Kidney (tissue), 14 donors: ENCODE data around the gene PROX2. TPM values are rescaled to one million over a fixed set of nuclear protein-coding genes. Genes with fewer than 3 reads are reported as not detected.
A peak's percentile ranks its signal among the peaks of the same experiment; 100 is the strongest.

Experiments used
- DNase-seq, 5 donors: peaks; one replicate each; pipeline ENCODE4 v3.0.0-alpha.2; 2013 to 2020
- FAIRE-seq: peaks from 2 replicates; lab custom pipeline; 2012; peaks lifted over from hg19 to GRCh38; lab: Jason Lieb, UNC
- H3K27ac ChIP-seq, 2 donors: one replicate each; pipeline ENCODE4 v1.7.0; 2013; ENCODE audit warnings: low read depth in 2 of 2, low read length in 2 of 2, inconsistent platforms in 1 of 2
- H3K27me3 ChIP-seq: one replicate; pipeline ENCODE4 v1.7.1; 2013; ENCODE audit warnings: low read length, inconsistent platforms; ENCODE audit not compliant: control insufficient read depth, insufficient read depth
- H3K36me3 ChIP-seq, 3 donors: one replicate each; pipeline versions ENCODE4 v1.7.0 to v1.7.1; 2013; ENCODE audit warnings: low read length in 3 of 3, control low read depth in 1 of 3, inconsistent platforms in 1 of 3; ENCODE audit not compliant: insufficient read depth in 3 of 3, control insufficient read depth in 2 of 3
- H3K4me1 ChIP-seq, 3 donors: one replicate each; pipeline versions ENCODE4 v1.7.0 to v1.7.1; 2013; ENCODE audit warnings: low read length in 3 of 3, inconsistent platforms in 1 of 3, low read depth in 1 of 3; ENCODE audit not compliant: control insufficient read depth in 2 of 3, insufficient read depth in 2 of 3
- H3K4me3 ChIP-seq, 3 donors: one replicate each; pipeline versions ENCODE4 v1.7.0 to v1.8.1; 2013; ENCODE audit warnings: low read length in 3 of 3, control low read depth in 1 of 3, inconsistent platforms in 1 of 3
- H3K9ac ChIP-seq, 3 donors: one replicate each; pipeline versions ENCODE4 v1.7.0 to v1.7.1; 2013; ENCODE audit warnings: low read length in 3 of 3, control low read depth in 1 of 3, inconsistent platforms in 1 of 3
- H3K9me3 ChIP-seq, 3 donors: one replicate each; pipeline versions ENCODE4 v1.7.0 to v1.7.1; 2013; ENCODE audit warnings: low read length in 3 of 3, control low read depth in 1 of 3, inconsistent platforms in 1 of 3; ENCODE audit not compliant: control insufficient read depth in 2 of 3, insufficient read depth in 1 of 3
- intact Hi-C: fragments of 100-400 bp; cut with DNase I; formaldehyde crosslinking; loops from one replicate; pipeline ENCODE4 v1.11.1; 2022
- polyA plus RNA-seq: library from polyadenylated mRNA; stranded (reverse); fragments of 350-450 nt; fragmentation: Illumina TruSeq; extraction: RNeasy Lipid Tissue Mini Kit (QIAGEN cat#74804); gene quantifications from one replicate; pipeline ENCODE4 v1.2.3, GENCODE V29; 2014; ENCODE audit warnings: low read depth, low replicate concordance; ENCODE audit not compliant: insufficient read depth
- total RNA-seq: library from RNA; stranded (reverse); fragmentation: NEBNext Ultra II Directional; extraction: Animal tissue kit (Norgen Biotek cat#: 25700); gene quantifications from one replicate; pipeline ENCODE4 v1.2.1, GENCODE V29; 2021
- TF ChIP-seq, protein P1 (sequence below): IDR thresholded peaks from 3 replicates; pipeline ENCODE4 v1.5.1; 2012; ENCODE audit warnings: mild to moderate bottlenecking, moderate library complexity, borderline replicate concordance; ENCODE audit not compliant: insufficient read depth; ENCODE audit errors: extremely low read depth
- donor health status: control.
- donor health status: control.
- donor health status: control.
- donor health status: control.
- donor health status: control.
- donor health status: DM: yes; HTN: yes; CAD: no.
- donor health status: Normal renal cell carcinoma (clear cell type).

PROX2 gene
- total and polyA plus RNA-seq, 2 donors from 2014 or later, result not detected

DNA sequence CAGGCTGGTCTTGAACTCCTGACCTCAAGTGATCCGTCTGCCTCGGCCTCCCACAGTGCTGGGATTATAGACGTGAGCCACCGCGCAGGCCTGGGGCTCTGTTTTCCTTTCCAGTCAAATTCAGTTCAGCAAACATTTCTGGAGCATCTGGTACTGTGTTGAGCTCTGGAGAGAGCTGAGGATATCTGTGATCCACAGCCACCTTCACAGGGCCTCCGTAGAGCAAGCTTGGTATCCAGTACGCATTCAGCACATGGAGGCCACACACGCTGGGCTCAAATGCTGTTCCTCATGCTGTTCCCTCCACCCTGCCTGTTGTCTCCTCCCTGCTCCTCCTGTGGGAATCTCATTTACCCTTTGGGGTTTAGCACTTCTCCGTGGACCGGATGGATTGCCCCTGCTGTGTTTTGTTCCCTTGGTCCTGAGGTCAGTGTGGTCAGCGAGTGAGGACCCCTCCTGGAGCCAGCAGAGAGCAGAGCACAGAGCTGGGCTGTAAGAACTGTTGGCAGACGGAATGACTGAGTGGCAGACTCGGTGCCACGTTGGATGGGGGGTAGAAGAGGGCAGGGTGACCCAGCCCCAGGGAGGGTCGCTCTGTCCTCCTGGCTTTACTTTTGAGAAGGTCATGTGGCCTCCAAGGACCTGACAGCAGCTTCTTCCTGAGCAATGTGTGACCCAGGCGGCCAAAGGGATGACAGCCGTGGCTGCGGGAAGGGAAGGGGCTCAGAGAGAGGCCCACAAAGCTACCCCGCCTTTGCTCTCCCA, 46.2 kb upstream of the PROX2 start:
- peaks cover 0 to 10% (median 4%) of the 10 kb centered on the region in 3 donors for H3K4me1 ChIP-seq
- intact Hi-C loops, result no loop called here
- no peak for FAIRE-seq
- peak overlapping the region in 1 of 3 donors; percentile 51 for H3K9ac ChIP-seq
- TF ChIP-seq, protein P1, sequence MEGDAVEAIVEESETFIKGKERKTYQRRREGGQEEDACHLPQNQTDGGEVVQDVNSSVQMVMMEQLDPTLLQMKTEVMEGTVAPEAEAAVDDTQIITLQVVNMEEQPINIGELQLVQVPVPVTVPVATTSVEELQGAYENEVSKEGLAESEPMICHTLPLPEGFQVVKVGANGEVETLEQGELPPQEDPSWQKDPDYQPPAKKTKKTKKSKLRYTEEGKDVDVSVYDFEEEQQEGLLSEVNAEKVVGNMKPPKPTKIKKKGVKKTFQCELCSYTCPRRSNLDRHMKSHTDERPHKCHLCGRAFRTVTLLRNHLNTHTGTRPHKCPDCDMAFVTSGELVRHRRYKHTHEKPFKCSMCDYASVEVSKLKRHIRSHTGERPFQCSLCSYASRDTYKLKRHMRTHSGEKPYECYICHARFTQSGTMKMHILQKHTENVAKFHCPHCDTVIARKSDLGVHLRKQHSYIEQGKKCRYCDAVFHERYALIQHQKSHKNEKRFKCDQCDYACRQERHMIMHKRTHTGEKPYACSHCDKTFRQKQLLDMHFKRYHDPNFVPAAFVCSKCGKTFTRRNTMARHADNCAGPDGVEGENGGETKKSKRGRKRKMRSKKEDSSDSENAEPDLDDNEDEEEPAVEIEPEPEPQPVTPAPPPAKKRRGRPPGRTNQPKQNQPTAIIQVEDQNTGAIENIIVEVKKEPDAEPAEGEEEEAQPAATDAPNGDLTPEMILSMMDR, result no peak
- H3K27ac ChIP-seq, result no peak overlapping the region
- no peaks in the 10 kb centered on the region for H3K27me3 ChIP-seq
- no peaks in the 10 kb centered on the region for H3K36me3 ChIP-seq
- peak overlapping the region in 1 of 3 donors; percentile 64 for H3K4me3 ChIP-seq
- peak in 1 of 5 donors; percentile 28 for DNase-seq
- no peaks in the 10 kb centered on the region for H3K9me3 ChIP-seq

DNA sequence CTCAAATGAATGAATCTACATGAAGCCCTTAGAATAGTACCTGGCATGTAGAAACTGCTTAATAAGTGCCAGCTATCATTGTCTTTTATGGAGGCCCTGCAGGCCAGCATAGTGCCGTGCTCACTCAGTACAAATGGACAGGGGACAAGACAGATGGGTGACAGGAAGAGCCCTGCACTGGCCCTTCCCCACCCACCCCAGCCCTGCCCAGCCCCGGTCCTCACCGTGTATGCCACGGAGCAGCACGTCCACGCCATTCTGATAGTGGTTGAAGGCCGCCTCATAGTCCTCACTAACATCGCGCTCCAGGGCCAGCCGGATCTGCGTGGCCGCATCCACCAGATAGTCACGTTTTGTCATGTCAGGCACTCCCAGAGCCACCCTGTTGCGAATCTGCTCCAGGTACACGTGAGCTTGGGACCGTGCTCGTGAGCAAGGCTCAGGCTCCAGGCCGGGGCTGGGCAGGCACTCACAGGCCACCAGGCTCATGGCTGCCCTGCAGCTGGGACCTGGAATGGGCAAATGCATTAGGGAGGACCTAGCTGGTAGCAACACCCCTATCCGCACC, 45.2 kb upstream of the PROX2 start:
- Histone ChIP-seq H3K27me3 (no peaks in the 10 kb centered on the region), H3K36me3 (no peaks in the 10 kb centered on the region), H3K4me3 (no peak overlapping the region), H3K9ac (no peak overlapping the region), H3K4me1 (peaks cover 0 to 13% (median 4%) of the 10 kb centered on the region in 3 donors), H3K9me3 (no peaks in the 10 kb centered on the region), H3K27ac (no peak overlapping the region)
- TF ChIP-seq, protein P1, result no peak
- intact Hi-C loops, result no loop called here
- no peak for FAIRE-seq
- DNase-seq, result peak in 1 of 5 donors; percentile 60

DNA sequence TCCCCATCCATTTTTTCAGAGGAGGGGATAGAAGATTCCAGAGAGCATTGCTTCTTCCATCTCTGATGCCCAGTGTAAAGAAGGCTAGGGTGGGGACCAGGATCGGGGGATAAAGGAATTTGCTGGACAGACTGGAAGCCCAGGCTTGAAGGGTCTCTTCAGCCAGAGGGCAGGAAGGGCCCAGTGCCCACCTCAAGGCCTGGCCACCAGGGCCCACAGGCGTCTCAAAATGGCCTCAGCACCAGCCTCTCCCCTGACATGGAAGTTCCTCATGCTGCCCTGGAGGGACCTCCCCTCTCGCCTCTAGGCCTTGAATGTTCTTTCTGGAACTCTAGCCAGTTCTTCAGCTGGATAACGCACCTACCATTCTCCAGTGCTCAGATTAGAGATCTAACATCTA, 44.3 kb upstream of the PROX2 start:
- intact Hi-C loops, result no loop called here
- Histone ChIP-seq H3K4me1 (peaks cover 0 to 13% (median 4%) of the 10 kb centered on the region in 3 donors), H3K27me3 (no peaks in the 10 kb centered on the region), H3K27ac (no peak overlapping the region), H3K9ac (no peak overlapping the region), H3K36me3 (no peaks in the 10 kb centered on the region), H3K9me3 (no peaks in the 10 kb centered on the region), H3K4me3 (no peak overlapping the region)
- FAIRE-seq (no peak), DNase-seq (no peak)
- TF ChIP-seq, protein P1, result no peak
